Fibroblast of mammary gland (primary cell): Measurements from ENCODE around the gene BRME1.
A peak's percentile ranks its signal among the peaks of the same experiment; 100 is the strongest.

Experiments
- DNase-seq: peaks from one replicate; pipeline ENCODE4 v3.0.0-alpha.2; 2010; ENCODE audit warnings: low read depth
- H3K4me3 ChIP-seq: 2 replicates; pipeline ENCODE4 v1.5.1; 2011; ENCODE audit warnings: low read depth, mild to moderate bottlenecking, low read length, moderate library complexity; ENCODE audit not compliant: control insufficient read depth
- TF ChIP-seq, protein P1 (sequence below): conservative IDR thresholded peaks from 2 replicates; pipeline ENCODE4 v1.5.1; 2011; ENCODE audit warnings: low read depth, low read length, inconsistent platforms; ENCODE audit not compliant: control insufficient read depth, insufficient read depth

The BRME1 gene

DNA sequence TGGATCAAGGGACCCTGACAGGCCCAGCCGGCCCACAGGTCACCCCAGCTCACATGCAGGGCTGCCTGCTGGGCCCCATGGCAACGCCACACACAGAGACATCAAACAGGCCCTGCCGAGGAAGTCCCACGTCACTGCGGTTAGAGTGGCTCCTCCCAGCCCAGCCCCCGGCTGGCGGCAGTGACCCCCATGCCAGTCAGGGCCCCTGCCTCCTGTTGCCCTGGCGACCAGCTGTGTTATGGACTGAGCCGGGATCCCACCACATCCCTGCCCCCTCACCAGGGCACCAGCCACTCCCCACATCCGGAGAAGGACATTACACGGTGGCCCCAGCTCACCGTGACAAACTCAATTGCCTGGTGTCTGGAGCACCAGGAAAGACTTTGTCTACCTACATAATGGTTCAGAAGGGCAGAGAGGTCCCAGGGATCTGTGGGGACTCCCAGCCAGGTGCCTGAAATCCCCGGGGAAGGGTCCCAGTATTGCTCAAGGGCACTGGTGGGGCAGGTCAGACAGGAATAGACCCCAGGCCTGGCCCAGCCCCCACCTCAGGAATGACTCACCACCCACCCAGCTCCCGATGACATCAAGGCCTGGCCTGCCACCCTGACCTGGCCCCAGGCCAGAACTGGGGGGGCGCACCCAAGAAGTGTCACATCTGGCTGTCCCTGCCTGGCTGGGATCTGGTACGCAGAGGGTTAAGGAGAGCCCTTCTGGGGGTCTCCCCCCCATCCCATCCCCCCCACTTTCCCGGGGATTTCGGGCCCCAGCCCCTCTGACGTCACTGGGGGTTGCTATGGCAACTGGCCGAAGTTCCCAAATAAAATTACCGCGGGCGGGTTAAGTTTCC, 59.1 kb downstream of the BRME1 start:
- peak overlapping the region; percentile 50 for H3K4me3 ChIP-seq
- TF ChIP-seq, protein P1, sequence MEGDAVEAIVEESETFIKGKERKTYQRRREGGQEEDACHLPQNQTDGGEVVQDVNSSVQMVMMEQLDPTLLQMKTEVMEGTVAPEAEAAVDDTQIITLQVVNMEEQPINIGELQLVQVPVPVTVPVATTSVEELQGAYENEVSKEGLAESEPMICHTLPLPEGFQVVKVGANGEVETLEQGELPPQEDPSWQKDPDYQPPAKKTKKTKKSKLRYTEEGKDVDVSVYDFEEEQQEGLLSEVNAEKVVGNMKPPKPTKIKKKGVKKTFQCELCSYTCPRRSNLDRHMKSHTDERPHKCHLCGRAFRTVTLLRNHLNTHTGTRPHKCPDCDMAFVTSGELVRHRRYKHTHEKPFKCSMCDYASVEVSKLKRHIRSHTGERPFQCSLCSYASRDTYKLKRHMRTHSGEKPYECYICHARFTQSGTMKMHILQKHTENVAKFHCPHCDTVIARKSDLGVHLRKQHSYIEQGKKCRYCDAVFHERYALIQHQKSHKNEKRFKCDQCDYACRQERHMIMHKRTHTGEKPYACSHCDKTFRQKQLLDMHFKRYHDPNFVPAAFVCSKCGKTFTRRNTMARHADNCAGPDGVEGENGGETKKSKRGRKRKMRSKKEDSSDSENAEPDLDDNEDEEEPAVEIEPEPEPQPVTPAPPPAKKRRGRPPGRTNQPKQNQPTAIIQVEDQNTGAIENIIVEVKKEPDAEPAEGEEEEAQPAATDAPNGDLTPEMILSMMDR: no peak
- peak; percentile 82 for DNase-seq

DNA sequence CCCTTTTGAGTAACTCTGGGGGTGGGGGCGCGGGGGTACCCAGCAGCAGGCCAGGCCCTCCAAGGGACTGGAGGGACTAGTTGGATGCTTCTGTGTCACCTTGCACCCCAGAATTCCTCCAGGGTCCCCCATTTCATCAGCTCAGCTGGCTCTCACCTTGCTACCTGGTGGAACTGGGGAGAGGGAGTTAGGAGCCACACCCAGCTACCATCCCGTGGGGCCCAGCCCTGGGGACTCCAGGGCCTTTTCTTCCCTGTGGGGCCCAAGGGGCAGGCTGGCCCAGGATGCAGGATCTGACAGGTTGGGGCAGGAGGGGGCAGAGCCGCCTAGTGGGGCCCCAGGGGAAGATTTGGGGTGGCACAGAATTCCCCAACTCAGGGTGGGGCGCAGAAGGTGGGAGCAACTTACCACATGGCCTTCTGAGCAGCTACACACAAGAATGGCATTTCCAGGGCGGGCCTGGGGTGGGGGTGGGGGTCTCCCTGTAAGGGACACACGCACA, 61.7 kb downstream of the BRME1 start:
- no peak overlapping the region for H3K4me3 ChIP-seq
- TF ChIP-seq, protein P1: no peak
- no peak for DNase-seq

DNA sequence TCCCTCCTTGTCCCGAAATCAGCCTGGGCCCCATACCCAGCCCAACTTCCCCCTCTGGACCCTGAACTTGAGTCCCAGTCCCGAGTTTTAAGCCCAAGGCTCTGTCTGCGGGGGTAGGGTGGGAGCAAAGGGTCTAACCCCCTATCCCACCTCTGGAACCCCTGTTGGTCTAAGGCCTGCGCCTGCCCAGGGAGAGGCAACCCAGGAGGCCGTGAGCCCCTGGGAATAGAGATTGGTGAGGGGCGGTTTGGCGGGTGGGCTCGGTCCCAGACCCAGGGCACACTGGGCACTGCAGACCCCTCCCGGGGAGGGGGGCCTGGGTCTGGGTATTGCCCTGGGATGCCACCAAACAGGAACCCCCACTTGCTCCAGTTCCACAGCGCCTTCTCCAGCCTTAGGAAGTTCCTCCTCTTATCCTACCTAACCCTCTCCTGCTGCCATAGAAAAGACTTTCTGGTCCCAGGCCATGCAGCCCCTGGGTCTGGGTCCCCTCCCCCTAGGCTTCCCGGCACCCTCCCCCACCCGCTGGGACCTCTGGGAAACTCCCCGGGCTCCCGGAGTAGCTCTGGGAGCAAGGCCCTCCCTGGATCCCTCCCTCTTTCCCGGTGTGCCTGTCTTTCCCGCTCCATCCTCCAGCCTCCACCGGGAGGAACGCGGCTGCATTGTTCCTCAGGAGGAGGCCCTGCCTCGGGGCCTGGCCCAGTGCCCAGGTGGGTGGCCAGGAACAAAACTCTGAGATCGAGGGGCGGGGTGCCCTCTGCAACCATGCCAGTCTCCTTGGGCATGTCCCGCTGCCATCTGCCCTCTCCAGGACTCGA, 62.6 kb downstream of the BRME1 start:
- no peak for DNase-seq
- H3K4me3 ChIP-seq: peak overlapping the region; percentile 58
- TF ChIP-seq, protein P1: no peak

DNA sequence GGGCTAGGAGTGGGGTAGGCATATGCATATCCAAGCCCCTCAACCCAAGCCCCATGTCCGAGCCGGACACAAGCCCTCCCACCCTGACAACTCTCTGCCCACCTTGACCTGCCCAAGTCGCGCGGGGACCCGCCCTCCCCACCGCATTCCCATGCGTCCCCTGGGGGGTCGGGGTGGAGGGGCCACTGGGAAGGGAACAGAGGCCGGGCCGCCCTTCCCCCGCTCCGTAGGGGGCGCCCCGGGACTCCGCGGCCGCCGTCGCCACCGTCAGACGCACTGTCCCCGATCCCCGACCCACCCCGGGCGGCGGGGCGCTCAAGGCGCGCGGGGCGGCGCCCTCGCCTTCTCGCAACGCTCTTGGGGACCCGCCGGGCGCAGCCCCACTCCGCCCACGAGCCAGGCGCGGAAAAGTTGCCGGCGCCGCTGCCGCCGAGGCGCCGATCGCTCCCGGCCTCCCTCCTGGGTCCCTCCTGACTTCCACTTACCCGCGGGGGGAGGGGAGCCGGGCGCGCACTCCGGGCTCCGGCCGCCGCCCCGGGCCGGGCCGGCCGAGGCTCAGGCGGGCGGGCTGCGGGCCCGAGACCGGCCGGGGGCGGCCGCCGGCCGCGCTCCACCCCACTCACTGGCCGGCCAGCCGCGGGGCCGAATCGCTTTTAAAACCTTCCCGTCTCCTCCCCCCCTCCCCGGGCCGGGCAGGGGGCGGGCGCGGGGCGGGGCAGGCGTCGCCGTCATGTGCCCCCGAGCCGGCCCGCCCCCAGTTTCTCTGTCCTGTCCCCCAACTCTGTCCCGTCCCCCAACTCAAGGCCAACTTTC, 63.4 kb downstream of the BRME1 start:
- DNase-seq: peak; percentile 57
- peak overlapping the region; percentile 88 for H3K4me3 ChIP-seq
- TF ChIP-seq, protein P1: no peak

DNA sequence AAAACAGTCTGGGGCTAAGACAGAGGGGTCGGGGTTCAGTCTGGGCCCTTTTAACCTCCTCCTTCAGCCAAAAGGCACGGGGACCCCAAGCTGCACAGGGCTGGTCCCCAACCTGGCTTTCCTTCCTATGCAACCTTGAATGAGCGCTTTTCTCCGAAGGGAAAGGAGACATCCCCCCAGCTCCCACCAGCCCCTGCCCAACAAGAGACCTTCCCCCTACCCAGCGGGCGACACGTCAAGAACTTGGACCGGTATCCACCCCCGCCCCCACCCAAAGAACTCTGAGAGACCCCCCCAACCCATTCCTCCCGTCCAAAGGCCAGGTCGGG, 64.0 kb downstream of the BRME1 start:
- peak overlapping the region; percentile 88 for H3K4me3 ChIP-seq
- no peak for DNase-seq
- TF ChIP-seq, protein P1: no peak

DNA sequence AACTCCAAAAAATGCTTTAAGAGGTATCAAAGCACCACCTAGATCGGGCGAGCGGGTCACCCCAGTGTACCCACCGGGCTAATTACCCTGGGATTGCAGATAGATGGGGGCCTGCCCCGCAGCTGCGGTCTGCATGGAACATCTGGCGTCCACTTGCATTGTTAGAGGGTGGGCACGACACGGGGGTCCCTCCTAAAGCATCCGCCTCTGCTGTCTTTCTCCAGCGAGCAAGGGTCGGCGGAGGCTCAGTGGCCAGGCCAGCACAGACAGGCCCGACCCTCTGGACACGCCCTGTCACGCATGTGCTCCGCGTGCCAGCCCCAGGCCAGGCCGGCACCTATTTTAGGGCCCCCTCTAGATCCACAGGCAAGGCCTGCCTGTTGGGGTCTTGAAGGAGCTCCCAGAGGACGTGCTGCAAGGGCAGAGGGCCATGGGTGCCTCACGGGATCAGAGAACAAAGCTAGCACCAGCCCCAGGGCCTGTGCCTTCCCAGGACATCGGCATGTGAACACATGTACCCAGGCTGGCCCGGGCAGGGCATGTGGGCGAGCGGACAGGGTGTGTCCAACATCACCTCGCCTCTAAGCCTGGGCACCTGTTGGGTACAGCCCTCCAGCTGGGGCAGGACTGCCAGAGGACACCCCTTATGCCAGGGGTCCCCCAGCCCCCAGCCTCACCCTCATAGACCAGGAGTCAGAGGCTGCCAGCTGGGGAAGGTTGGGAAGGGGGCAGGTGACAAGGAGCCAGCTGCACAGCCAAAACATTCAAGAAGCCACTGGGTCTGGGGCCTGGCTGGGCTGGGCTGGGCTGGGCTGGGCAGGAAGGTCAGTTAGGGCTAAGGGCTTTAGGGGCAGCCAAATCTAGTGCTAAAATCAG, 64.6 kb downstream of the BRME1 start:
- TF ChIP-seq, protein P1: no peak

More for the DNA sequence above, 64.6 kb downstream of the BRME1 start:
- no peak for DNase-seq
- H3K4me3 ChIP-seq: peak overlapping the region; percentile 88
